NCI-H2196 (cell line): ENCODE data around the gene ZFPL1.

Source experiments
- DNase-seq: peaks from one replicate; lab custom pipeline; 2025; ENCODE audit not compliant: unreplicated experiment; lab: John Stamatoyannopoulos, UW

Gene ZFPL1

GRCh38 chr11:65083834-65084597 lies at the start of gene ZFPL1, which contains the start of gene CDCA5:
Gene ZFPL1 (plus strand): TSS chr11:65084222. CDS start chr11:65084699, 477 bp downstream.
Gene CDCA5 (minus strand): TSS chr11:65084040. CDS start chr11:65083978, 62 bp downstream.
- peak; percentile 96 for DNase-seq

DNA sequence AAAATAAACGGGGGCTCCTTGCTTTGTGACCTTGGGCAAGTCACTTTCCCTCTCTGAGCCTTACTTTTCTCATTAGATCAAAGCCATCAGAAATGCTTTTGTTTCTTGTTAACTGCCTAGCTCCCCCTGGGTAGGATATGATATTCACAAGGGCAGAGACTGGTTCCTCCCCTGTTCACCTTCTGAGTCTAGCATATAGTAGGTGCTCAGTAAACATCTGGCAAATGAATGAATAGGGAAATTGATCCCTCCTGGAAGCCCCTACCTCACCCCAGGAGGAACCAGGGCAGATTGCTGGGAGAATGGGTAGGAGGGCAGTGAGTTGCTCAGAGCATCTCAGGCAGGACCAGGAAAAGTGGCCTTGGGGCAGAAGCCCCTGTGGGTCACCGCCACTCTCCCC lies 49.6 kb upstream of the ZFPL1 start:
- no peak for DNase-seq

GRCh38 chr11:65035579-65035978 lies 48.4 kb upstream of the ZFPL1 start:
- DNase-seq, result no peak

DNA sequence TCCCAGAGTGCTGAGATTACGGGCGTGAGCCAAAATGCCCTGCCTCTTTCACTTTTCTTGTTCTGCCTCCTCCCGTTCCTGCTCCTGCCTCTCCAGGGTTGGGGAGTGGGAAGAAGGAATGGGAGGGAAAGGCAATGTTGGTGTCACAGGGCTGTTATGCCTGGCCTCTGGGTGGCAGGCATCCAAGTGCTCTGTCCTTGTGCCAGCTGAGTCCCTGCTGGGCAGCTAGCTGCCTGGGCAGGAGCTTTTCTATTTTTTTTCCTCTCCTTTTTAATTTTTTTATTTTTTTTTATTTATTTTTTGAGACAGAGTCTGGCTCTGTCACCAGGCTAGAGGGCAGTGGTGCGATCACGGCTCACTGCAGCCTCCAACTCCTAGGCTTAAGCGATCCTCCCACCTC lies 47.1 kb upstream of the ZFPL1 start:
- DNase-seq, result peak; percentile 65

- no peak for DNase-seq
Observed at GRCh38 chr11:65040520-65040846, 43.5 kb upstream of the ZFPL1 start.

- DNase-seq, result peak; percentile 97
Observed at GRCh38 chr11:65040847-65041622, 43.0 kb upstream of the ZFPL1 start, which contains the start of gene SAC3D1. Gene SAC3D1 (plus strand): TSS chr11:65041210. CDS start chr11:65041293, 83 bp downstream.

DNA sequence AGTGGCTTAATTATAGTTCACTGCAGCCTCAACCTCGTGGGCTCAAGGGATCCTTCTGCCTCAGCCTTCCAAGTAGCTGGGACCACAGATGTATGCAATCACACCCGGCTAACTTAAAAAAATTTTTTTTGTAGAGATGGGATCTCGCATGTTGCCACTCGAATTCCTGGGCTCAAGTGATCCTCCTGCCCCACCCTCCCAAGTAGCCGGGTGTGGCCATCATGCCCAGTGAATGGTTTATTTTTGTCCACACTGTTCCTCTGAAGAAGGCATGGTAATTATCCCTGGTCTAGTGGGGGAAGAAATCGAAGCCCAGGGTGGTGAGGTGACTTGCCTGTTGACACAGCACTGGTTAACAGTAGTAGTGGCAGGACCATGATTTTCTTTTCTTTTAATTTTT lies 41.1 kb upstream of the ZFPL1 start:
- no peak for DNase-seq

- no peak for DNase-seq
Observed at GRCh38 chr11:65043881-65044501, 40.0 kb upstream of the ZFPL1 start.

GRCh38 chr11:65045061-65045460 lies 39.0 kb upstream of the ZFPL1 start:
- no peak for DNase-seq

GRCh38 chr11:65045728-65046127 lies 38.3 kb upstream of the ZFPL1 start:
- DNase-seq, result no peak

- no peak for DNase-seq
Observed at GRCh38 chr11:65047581-65048422, 36.2 kb upstream of the ZFPL1 start.

DNA sequence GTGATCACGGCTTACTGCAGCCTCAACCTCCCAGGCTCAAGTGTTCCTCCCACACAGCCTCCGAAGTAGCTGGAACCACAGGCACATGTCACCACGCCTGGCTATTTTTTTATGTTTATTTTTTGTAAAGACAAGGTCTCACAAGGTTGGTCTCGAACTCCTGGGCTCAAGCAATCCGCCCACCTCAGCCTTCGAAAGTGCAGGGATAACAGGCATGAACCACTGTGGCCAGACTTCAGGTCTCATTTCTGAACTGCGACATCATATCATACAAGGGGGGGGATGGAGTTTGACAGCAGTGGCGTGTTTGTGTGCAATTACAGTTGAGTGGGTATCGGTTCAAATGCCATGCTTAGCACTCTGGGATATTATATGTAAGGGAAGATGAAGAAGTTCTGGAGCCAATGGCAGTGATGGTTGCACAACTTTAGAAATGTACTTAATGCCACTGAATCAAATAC lies 32.6 kb upstream of the ZFPL1 start:
- no peak for DNase-seq

DNA sequence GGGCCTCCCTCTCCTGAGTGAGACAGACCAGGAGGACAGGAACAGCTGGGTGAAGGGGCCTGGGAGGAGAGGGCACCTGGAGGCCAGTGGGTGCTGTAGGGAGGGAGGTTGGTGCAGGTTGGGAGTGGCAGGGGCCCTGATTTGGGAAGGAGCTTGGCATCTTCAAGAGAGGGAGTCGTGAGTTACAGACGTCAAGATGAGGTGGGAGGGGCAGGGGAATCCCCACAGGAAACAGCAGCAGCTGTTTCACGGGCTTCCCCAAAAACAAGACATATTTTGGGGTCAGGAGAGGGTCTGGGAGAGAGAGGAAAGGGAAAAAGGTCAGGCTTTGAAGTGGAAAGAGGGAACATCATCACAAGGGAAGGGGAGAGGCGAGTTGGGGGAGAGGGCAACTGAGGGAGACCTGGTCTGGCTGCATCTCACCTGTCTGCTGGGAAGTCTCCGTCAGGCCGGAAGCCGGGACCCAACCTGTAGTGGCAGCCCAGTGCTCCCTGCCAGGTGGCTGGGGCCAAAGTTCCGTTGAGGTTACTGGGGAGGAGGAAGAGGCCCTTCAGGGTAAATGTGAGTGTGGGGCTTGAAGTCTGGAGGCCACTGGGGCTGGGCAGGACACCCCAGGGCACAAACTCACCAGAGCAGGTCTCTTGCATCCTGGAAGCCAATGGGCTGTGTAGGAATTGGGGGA lies 30.1 kb upstream of the ZFPL1 start:
- no peak for DNase-seq

GRCh38 chr11:65055538-65055937 lies 28.5 kb upstream of the ZFPL1 start:
- no peak for DNase-seq

DNA sequence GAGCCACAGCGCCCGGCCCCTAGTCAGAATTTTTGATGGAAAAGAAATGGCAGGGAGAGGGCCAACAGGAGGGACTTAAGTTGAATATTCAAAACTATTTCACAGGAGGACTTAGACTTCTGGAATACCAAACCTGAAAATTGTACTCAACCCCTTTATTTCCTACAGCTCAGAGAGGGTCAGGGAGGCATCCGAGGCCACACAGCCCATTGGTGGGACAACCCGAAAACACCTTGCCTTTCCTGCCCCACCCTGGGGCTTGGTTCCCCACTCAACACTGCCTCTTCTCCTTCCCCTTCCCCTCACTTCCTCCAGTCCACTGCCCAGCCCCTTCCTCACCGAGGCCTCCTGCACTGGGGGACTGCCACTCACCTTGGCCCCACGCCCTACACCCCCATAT lies 27.0 kb upstream of the ZFPL1 start:
- no peak for DNase-seq

DNA sequence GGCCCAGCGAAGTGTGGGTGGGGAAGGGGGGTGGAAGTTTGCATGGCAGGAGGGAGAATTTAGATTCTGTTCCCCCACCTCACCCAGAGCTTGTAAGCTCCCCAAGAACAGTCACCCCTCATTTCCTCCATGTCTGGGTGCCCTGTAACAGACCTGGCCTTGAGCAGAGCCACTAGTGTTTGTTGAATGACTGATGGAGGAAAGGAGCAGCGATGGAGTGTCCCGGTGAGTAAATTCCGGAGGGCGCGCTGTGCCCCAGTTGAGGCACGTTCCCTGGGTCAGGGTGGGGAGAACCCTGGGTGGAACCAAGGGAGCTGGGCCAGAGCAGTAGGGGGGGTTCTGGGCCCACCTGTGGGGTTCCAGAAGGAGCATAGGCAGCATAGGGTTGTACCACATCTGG lies 26.5 kb upstream of the ZFPL1 start:
- DNase-seq, result no peak

DNA sequence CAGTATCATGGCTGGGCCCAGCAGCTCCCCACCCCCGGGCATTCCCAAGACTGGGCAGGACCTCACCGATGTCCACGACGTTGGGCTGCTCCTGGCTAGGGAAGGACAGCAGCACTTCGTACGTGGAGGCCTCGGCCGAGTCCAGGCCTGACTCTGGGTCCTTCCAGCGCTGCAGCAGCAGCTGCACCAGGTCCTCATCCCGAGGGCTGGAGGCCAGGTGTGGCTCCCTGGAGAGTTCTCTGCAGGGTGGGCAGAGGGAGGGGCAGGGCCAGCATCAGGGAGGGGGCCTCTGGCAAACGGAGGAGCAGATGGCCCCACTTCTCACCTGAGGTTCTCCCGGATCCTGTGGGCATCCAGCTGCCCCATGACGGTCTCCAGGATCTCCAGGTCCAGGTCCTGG lies 26.0 kb upstream of the ZFPL1 start:
- DNase-seq, result no peak

DNA sequence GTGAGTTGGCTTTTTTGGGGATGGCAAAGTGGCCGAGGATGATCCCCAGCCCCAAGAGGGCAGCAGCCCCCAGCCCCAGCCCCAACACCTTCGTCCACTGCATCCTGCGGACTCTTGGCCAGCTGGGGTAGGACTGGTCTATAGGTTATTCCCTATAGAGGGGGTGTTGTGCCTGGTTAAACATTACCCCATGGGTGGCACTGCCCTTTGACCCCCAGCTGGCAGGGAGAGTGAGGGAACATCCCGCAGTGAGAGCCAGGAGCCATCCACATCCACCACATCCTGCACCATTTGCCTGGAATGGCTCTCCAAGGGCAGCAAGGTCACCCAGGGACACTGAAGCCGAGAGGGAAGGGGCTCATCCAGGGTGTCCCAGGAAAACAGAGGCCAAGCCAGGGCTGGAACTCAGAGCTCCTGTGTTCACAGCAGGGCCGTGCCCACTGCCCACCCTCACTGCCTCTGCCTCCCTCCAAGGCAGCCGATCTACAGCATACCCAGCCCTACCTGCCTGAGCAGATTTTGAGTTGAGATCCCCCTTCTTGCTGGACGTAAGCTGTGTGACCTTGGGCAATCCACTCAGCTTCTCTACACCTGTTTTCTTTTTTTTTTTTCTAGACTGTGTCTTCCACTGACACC lies 25.5 kb upstream of the ZFPL1 start, which contains the start of gene NAALADL1:
TSS of gene NAALADL1 (minus strand) at position 135 of the 636 bp plus-strand sequence. CDS start at position 103, 32 bp downstream.
- DNase-seq, result no peak

GRCh38 chr11:65059523-65059922 lies 24.5 kb upstream of the ZFPL1 start:
- no peak for DNase-seq
